ENCODE data around the gene PLOD1. TPM values are rescaled to one million over a fixed set of nuclear protein-coding genes. Genes with fewer than 3 reads are reported as not detected.

The PLOD1 gene
- total RNA-seq, 2 donors from 2014 or later, result 71.5 to 81.8 TPM

DNA sequence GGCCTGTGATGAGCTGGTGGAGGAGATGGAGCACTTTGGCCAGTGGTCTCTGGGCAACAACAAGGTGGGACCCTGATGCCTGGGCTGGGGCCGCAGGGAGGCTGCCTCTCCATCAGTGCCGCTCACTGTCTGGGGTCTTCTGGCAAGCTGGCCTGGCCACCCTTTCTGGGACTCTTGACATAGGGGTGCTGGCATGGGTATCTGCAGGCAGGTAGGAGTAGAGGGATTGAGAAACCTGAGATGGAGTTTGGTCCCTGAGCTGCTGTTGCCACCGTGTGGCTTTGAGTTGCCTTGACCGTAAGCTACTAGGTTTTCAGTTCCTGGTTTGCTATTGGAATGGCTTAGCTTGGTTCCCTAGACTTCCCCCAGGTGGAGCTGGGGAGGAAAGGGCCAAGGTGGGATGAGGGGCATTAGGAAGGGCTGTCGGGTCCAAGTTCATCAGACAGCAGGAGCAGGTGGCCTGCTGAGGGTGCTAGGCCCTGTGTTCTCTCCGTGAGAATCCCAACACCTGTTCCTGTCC lies 32.6 kb downstream of the PLOD1 start:
- Histone ChIP-seq H3K4me3 (ENCODE audit: low read length) (no peak overlapping the region), H3K27ac (ENCODE audit: low read depth, low read length) (no peak overlapping the region), H3K4me1 (ENCODE audit: control insufficient read depth, insufficient read depth, low read length) (no peaks in the 10 kb centered on the region), H3K36me3 (ENCODE audit: control insufficient read depth, insufficient read depth, low read length) (peaks cover 30% of the 10 kb centered on the region), H3K27me3 (ENCODE audit: control insufficient read depth, insufficient read depth, low read length, poor library complexity, severe bottlenecking) (no peaks in the 10 kb centered on the region), H3K9me3 (ENCODE audit: control insufficient read depth, low read length) (no peaks in the 10 kb centered on the region), H3K9ac (ENCODE audit: extremely low read depth, low read length, poor library complexity, severe bottlenecking) (no peak overlapping the region)
- H3K9me3 Mint-ChIP-seq, result no peaks in the 10 kb centered on the region
- DNase-seq, result peak; percentile 94
- peaks cover 27% of the 10 kb centered on the region for H3K36me3 Mint-ChIP-seq (ENCODE audit: low read depth)
- no peak overlapping the region for H3K27ac Mint-ChIP-seq
- H3K27me3 Mint-ChIP-seq (ENCODE audit: insufficient read depth), result no peaks in the 10 kb centered on the region
- no peaks in the 10 kb centered on the region for H3K4me1 Mint-ChIP-seq
- WGBS, 2 experiments (ENCODE audit: insufficient coverage in 1 of 2, insufficient read length in 1 of 2), result 61 to 100% methylated on average over 1 to 6 of the region's 6 CpGs
- TF ChIP-seq, protein P1, sequence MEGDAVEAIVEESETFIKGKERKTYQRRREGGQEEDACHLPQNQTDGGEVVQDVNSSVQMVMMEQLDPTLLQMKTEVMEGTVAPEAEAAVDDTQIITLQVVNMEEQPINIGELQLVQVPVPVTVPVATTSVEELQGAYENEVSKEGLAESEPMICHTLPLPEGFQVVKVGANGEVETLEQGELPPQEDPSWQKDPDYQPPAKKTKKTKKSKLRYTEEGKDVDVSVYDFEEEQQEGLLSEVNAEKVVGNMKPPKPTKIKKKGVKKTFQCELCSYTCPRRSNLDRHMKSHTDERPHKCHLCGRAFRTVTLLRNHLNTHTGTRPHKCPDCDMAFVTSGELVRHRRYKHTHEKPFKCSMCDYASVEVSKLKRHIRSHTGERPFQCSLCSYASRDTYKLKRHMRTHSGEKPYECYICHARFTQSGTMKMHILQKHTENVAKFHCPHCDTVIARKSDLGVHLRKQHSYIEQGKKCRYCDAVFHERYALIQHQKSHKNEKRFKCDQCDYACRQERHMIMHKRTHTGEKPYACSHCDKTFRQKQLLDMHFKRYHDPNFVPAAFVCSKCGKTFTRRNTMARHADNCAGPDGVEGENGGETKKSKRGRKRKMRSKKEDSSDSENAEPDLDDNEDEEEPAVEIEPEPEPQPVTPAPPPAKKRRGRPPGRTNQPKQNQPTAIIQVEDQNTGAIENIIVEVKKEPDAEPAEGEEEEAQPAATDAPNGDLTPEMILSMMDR (conservative IDR thresholded peaks at IDR 0.05), result peak; percentile 90
- H3K4me3 Mint-ChIP-seq, result no peak overlapping the region

DNA sequence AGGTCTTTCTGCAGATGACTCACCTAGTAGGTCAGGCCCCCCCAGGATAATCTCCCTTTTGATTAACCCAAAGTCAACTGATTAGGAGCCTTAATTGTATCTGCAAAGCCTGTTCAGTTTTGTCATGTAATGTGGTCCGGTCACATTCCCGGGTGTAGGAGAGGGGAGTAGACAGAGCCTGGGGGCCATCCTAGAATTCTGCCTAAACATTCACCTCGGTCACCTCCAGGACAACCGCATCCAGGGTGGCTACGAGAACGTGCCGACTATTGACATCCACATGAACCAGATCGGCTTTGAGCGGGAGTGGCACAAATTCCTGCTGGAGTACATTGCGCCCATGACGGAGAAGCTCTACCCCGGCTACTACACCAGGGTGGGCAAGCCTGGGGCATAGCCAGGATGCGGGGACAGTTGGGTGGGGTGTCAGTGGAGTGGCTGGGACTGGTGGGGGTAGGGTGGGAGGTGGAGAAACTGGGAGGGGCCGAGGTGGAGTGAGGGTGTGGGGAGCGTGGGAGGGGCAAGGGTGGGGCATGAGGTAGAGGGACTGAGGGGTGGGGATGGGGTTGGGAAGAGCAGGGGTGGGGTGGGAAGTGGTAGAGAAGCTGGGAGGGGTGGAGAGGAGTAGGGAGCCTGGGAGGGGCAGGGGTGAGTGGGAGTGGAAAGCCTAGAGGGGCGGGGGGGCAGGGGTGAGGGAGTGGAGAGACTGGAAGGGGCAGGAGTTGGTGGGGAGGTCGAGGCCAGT lies 36.1 kb downstream of the PLOD1 start:
- Mint-ChIP-seq H3K36me3 (ENCODE audit: low read depth) (peaks cover 35% of the 10 kb centered on the region), H3K4me1 (no peaks in the 10 kb centered on the region), H3K4me3 (no peak overlapping the region), H3K9me3 (no peaks in the 10 kb centered on the region), H3K27me3 (ENCODE audit: insufficient read depth) (no peaks in the 10 kb centered on the region), H3K27ac (no peak overlapping the region)
- peaks cover 32% of the 10 kb centered on the region for H3K36me3 ChIP-seq (ENCODE audit: control insufficient read depth, insufficient read depth, low read length)
- H3K4me1 ChIP-seq (ENCODE audit: control insufficient read depth, insufficient read depth, low read length), result no peaks in the 10 kb centered on the region
- no peaks in the 10 kb centered on the region for H3K27me3 ChIP-seq (ENCODE audit: control insufficient read depth, insufficient read depth, low read length, poor library complexity, severe bottlenecking)
- TF ChIP-seq, protein P1 (conservative IDR thresholded peaks at IDR 0.05), result no peak
- no peaks in the 10 kb centered on the region for H3K9me3 ChIP-seq (ENCODE audit: control insufficient read depth, low read length)
- no peak overlapping the region for H3K27ac ChIP-seq (ENCODE audit: low read depth, low read length)
- no peak overlapping the region for H3K9ac ChIP-seq (ENCODE audit: extremely low read depth, low read length, poor library complexity, severe bottlenecking)
- WGBS, 2 experiments (ENCODE audit: insufficient coverage in 1 of 2, insufficient read length in 1 of 2), result 95 to 97% methylated on average over 8 to 15 of the region's 17 CpGs
- H3K4me3 ChIP-seq (ENCODE audit: low read length), result no peak overlapping the region
- DNase-seq, result no peak

DNA sequence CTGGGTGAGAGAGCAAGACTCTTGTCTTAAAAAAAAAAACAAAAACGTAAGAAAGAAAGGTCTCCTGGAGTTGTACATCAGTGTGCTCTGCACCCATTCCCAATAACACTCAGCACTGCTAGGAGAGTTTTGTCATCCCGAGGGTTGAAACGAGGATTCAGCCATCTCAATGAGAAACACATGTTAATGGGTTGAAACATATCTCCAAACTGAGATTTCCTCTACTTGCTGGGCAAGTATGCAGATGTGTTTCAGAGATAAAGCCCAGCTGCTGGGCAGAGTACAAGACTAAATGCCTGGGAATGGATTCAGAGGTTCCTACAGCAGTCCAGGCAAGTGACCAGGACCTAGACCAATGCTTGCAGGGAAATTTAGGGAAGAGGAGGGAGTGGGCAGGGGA lies 43.1 kb downstream of the PLOD1 start:
- Mint-ChIP-seq H3K27me3 (ENCODE audit: insufficient read depth) (no peaks in the 10 kb centered on the region), H3K36me3 (ENCODE audit: low read depth) (peaks cover 27% of the 10 kb centered on the region), H3K9me3 (no peaks in the 10 kb centered on the region), H3K4me1 (peaks cover 16% of the 10 kb centered on the region), H3K27ac (no peak overlapping the region), H3K4me3 (no peak overlapping the region)
- Histone ChIP-seq H3K9me3 (ENCODE audit: control insufficient read depth, low read length) (no peaks in the 10 kb centered on the region), H3K9ac (ENCODE audit: extremely low read depth, low read length, poor library complexity, severe bottlenecking) (no peak overlapping the region), H3K36me3 (ENCODE audit: control insufficient read depth, insufficient read depth, low read length) (peaks cover 22% of the 10 kb centered on the region), H3K4me3 (ENCODE audit: low read length) (no peak overlapping the region), H3K4me1 (ENCODE audit: control insufficient read depth, insufficient read depth, low read length) (no peaks in the 10 kb centered on the region), H3K27ac (ENCODE audit: low read depth, low read length) (no peak overlapping the region), H3K27me3 (ENCODE audit: control insufficient read depth, insufficient read depth, low read length, poor library complexity, severe bottlenecking) (no peaks in the 10 kb centered on the region)
- TF ChIP-seq, protein P1 (conservative IDR thresholded peaks at IDR 0.05), result no peak
- 92 to 94% methylated on average over 2 to 3 of the region's 3 CpGs for WGBS, 2 experiments (ENCODE audit: insufficient coverage in 1 of 2, insufficient read length in 1 of 2)
- DNase-seq, result no peak

All from endodermal cell (in vitro differentiated cells).